OCI-LY1 (cell line): ENCODE measurements around the gene AFF1.

Experiments used
- EZH2 ChIP-seq: fragments of 200-600 bp; sonication (generic), shearing (Covaris generic); IDR thresholded peaks from 2 replicates; pipeline ENCODE4 v1.8.0; 2017; ENCODE audit warnings: borderline replicate concordance, mixed run types, mild to moderate bottlenecking, antibody characterized with exemption, low read length, moderate library complexity, mixed read lengths
- TF ChIP-seq, protein P1 (sequence below): fragments of 200-600 bp; sonication (generic), shearing (Covaris generic); IDR thresholded peaks from 2 replicates; pipeline ENCODE4 v1.5.1; 2017; ENCODE audit warnings: mild to moderate bottlenecking, antibody characterized with exemption, low read length, moderate library complexity, mixed read lengths

DNA sequence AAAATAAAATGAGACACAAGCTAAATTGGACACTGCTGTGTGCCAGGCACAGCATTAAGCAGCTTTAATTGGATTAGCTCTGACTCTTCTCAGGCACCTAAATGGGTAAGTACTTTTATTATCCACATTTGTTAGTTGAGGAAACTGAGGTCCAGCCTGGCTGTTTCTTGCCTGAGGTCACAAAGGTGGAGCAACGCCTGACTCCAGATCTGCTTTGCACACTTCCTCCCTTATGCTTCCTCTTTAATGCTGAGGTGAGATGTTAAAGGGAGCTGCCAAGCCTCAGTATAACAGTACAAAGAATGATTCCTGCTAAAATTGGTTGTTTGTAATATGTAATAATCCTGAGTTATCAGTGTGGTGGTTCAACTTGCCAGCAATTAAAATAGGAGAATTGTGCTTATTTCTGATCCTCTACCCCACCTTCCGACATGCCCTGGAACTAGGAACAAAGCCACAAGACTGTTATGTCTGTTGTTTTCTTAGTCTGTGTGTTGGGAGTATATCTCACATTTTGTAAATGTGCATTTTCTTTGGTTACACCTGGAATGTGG, 74.4 kb downstream of the AFF1 start:
- no peak for TF ChIP-seq EZH2
- TF ChIP-seq, protein P1, sequence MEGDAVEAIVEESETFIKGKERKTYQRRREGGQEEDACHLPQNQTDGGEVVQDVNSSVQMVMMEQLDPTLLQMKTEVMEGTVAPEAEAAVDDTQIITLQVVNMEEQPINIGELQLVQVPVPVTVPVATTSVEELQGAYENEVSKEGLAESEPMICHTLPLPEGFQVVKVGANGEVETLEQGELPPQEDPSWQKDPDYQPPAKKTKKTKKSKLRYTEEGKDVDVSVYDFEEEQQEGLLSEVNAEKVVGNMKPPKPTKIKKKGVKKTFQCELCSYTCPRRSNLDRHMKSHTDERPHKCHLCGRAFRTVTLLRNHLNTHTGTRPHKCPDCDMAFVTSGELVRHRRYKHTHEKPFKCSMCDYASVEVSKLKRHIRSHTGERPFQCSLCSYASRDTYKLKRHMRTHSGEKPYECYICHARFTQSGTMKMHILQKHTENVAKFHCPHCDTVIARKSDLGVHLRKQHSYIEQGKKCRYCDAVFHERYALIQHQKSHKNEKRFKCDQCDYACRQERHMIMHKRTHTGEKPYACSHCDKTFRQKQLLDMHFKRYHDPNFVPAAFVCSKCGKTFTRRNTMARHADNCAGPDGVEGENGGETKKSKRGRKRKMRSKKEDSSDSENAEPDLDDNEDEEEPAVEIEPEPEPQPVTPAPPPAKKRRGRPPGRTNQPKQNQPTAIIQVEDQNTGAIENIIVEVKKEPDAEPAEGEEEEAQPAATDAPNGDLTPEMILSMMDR, result no peak
